HEK293 (cell line): Measurements from ENCODE around the gene DNM1L.

Experiments
- CTCF ChIA-PET: fragments of 350-600 bp; formaldehyde crosslinking; extraction: SDS; loops from one replicate; lab custom pipeline; 2021; ENCODE audit warnings: antibody characterized with exemption; lab: Yijun Ruan, JAX
- POLR2A ChIA-PET: fragments of 300-600 bp; formaldehyde crosslinking; extraction: SDS; loops from one replicate; lab custom pipeline; 2020; ENCODE audit warnings: antibody characterized with exemption, inconsistent platforms; lab: Yijun Ruan, JAX
- H3K27ac ChIP-seq: fragments of 200-500 bp; sonication (Bioruptor generic); 2 replicates; pipeline ENCODE4 v1.5.1; 2014; ENCODE audit warnings: low read depth, low read length, control low read depth, inconsistent platforms; ENCODE audit errors: extremely low read depth
- H3K36me3 ChIP-seq, 2 experiments: fragments of 200-500 bp in 1 of 2; sonication (Bioruptor generic) in 1 of 2; 1 replicate in 1 of 2; 2 replicates in 1 of 2; pipeline ENCODE4 v1.5.1; 2014 to 2017; ENCODE audit warnings: inconsistent platforms in 2 of 2, low read length in 2 of 2; ENCODE audit not compliant: control insufficient read depth in 2 of 2, insufficient read depth in 1 of 2
- H3K4me1 ChIP-seq: fragments of 200-500 bp; sonication (Bioruptor generic); 2 replicates; pipeline ENCODE4 v1.5.1; 2014; ENCODE audit warnings: mild to moderate bottlenecking, low read length, inconsistent platforms; ENCODE audit not compliant: control insufficient read depth, insufficient read depth
- H3K4me3 ChIP-seq: 2 replicates; pipeline ENCODE4 v1.5.1; 2011; ENCODE audit warnings: low read depth, mild to moderate bottlenecking, control low read depth, low read length, moderate library complexity
- H3K9me3 ChIP-seq: fragments of 200-500 bp; sonication (Bioruptor generic); 2 replicates; pipeline ENCODE4 v1.5.1; 2014; ENCODE audit warnings: low read depth, low read length, inconsistent platforms; ENCODE audit not compliant: control insufficient read depth, insufficient read depth
- BCL11A ChIP-seq: fragments of 450-650 bp; formaldehyde crosslinking; IDR thresholded peaks from 2 replicates; pipeline ENCODE4 v1.5.1; 2016; ENCODE audit warnings: low read depth, missing biosample characterization, missing genetic modification characterization
- EGR2 ChIP-seq: fragments of 450-650 bp; formaldehyde crosslinking; IDR thresholded peaks from 2 replicates; pipeline ENCODE4 v1.5.1; 2016; ENCODE audit warnings: low read depth, missing biosample characterization, missing genetic modification characterization
- FEZF1 ChIP-seq: fragments of 450-650 bp; formaldehyde crosslinking; IDR thresholded peaks from 2 replicates; pipeline ENCODE4 v1.5.1; 2016; ENCODE audit warnings: missing biosample characterization, missing genetic modification characterization
- GLIS2 ChIP-seq: fragments of 450-650 bp; formaldehyde crosslinking; IDR thresholded peaks from 2 replicates; pipeline ENCODE4 v1.5.1; 2016; ENCODE audit warnings: missing biosample characterization, missing genetic modification characterization
- KLF10 ChIP-seq: fragments of 450-650 bp; IDR thresholded peaks from 2 replicates; pipeline ENCODE4 v1.5.1; 2018; ENCODE audit warnings: missing biosample characterization, mild to moderate bottlenecking, missing genetic modification characterization
- KLF9 ChIP-seq: fragments of 450-650 bp; formaldehyde crosslinking; IDR thresholded peaks from 2 replicates; pipeline ENCODE4 v1.5.1; 2016; ENCODE audit warnings: missing biosample characterization, missing genetic modification characterization, low read depth
- PRDM6 ChIP-seq: fragments of 450-650 bp; formaldehyde crosslinking; IDR thresholded peaks from 2 replicates; pipeline ENCODE4 v1.5.1; 2017; ENCODE audit warnings: missing biosample characterization, missing genetic modification characterization
- RBAK ChIP-seq: fragments of 450-650 bp; formaldehyde crosslinking; IDR thresholded peaks from 2 replicates; pipeline ENCODE4 v1.5.1; 2016; ENCODE audit warnings: missing biosample characterization, missing genetic modification characterization
- SCRT1 ChIP-seq: fragments of 450-650 bp; formaldehyde crosslinking; IDR thresholded peaks from 2 replicates; pipeline ENCODE4 v1.5.1; 2016; ENCODE audit warnings: missing biosample characterization, missing genetic modification characterization, borderline replicate concordance
- TCF7L2 ChIP-seq: IDR thresholded peaks from 2 replicates; pipeline ENCODE4 v1.6.1; 2011; ENCODE audit warnings: low read depth, mild to moderate bottlenecking, inconsistent platforms, low read length, moderate library complexity, borderline replicate concordance
- ZBTB1 ChIP-seq: fragments of 450-650 bp; formaldehyde crosslinking; IDR thresholded peaks from 2 replicates; pipeline ENCODE4 v1.5.1; 2016; ENCODE audit warnings: missing biosample characterization, missing genetic modification characterization
- ZBTB17 ChIP-seq: fragments of 450-650 bp; formaldehyde crosslinking; IDR thresholded peaks from 2 replicates; pipeline ENCODE4 v1.5.1; 2016; ENCODE audit warnings: missing biosample characterization, missing genetic modification characterization
- ZFP3 ChIP-seq: fragments of 450-650 bp; formaldehyde crosslinking; IDR thresholded peaks from 2 replicates; pipeline ENCODE4 v1.5.1; 2016; ENCODE audit warnings: low read depth, missing biosample characterization, missing genetic modification characterization
- ZNF132 ChIP-seq: fragments of 450-650 bp; formaldehyde crosslinking; IDR thresholded peaks from 2 replicates; pipeline ENCODE4 v1.5.1; 2017; ENCODE audit warnings: missing biosample characterization, missing genetic modification characterization, borderline replicate concordance
- ZNF23 ChIP-seq: fragments of 450-650 bp; formaldehyde crosslinking; IDR thresholded peaks from 2 replicates; pipeline ENCODE4 v1.5.1; 2016; ENCODE audit warnings: missing biosample characterization, missing genetic modification characterization, borderline replicate concordance
- ZNF266 ChIP-seq: fragments of 450-650 bp; formaldehyde crosslinking; IDR thresholded peaks from 2 replicates; pipeline ENCODE4 v1.5.1; 2016; ENCODE audit warnings: missing biosample characterization, missing genetic modification characterization, low read depth
- ZNF341 ChIP-seq: fragments of 450-650 bp; formaldehyde crosslinking; IDR thresholded peaks from 2 replicates; pipeline ENCODE4; 2016; ENCODE audit warnings: low read depth, missing biosample characterization, missing genetic modification characterization
- ZNF426 ChIP-seq: fragments of 450-650 bp; formaldehyde crosslinking; IDR thresholded peaks from 2 replicates; pipeline ENCODE4 v1.5.1; 2017; ENCODE audit warnings: missing biosample characterization, missing genetic modification characterization, mild to moderate bottlenecking, inconsistent platforms, moderate library complexity
- ZNF548 ChIP-seq: fragments of 450-650 bp; formaldehyde crosslinking; IDR thresholded peaks from 2 replicates; pipeline ENCODE4 v1.5.1; 2016; ENCODE audit warnings: missing biosample characterization, missing genetic modification characterization
- ZNF571 ChIP-seq: fragments of 450-650 bp; formaldehyde crosslinking; IDR thresholded peaks from 2 replicates; pipeline ENCODE4 v1.5.0; 2017; ENCODE audit warnings: missing biosample characterization, missing genetic modification characterization
- ZNF600 ChIP-seq: fragments of 450-650 bp; formaldehyde crosslinking; IDR thresholded peaks from 2 replicates; pipeline ENCODE4 v1.5.1; 2016; ENCODE audit warnings: missing biosample characterization, missing genetic modification characterization
- ZNF624 ChIP-seq: fragments of 450-650 bp; formaldehyde crosslinking; IDR thresholded peaks from 2 replicates; pipeline ENCODE4 v1.5.1; 2017; ENCODE audit warnings: missing biosample characterization, missing genetic modification characterization
- ZNF629 ChIP-seq: fragments of 450-650 bp; formaldehyde crosslinking; IDR thresholded peaks from 2 replicates; pipeline ENCODE4 v1.5.1; 2017; ENCODE audit warnings: missing biosample characterization, missing genetic modification characterization
- ZNF670 ChIP-seq: fragments of 450-650 bp; formaldehyde crosslinking; IDR thresholded peaks from 2 replicates; pipeline ENCODE4 v1.5.1; 2016; ENCODE audit warnings: missing biosample characterization, missing genetic modification characterization, low read depth
- ZNF677 ChIP-seq: fragments of 450-650 bp; IDR thresholded peaks from 2 replicates; pipeline ENCODE4 v1.5.0; 2018; ENCODE audit warnings: missing biosample characterization, mild to moderate bottlenecking, missing genetic modification characterization, moderate library complexity
- ZNF785 ChIP-seq: fragments of 450-650 bp; formaldehyde crosslinking; IDR thresholded peaks from 2 replicates; pipeline ENCODE4 v1.5.1; 2016; ENCODE audit warnings: missing biosample characterization, missing genetic modification characterization
- ZNF843 ChIP-seq: fragments of 450-650 bp; formaldehyde crosslinking; IDR thresholded peaks from 2 replicates; pipeline ENCODE4 v1.5.1; 2016; ENCODE audit warnings: missing biosample characterization, missing genetic modification characterization
- ZSCAN23 ChIP-seq: fragments of 450-650 bp; formaldehyde crosslinking; IDR thresholded peaks from 2 replicates; pipeline ENCODE4 v1.5.1; 2016; ENCODE audit warnings: missing biosample characterization, missing genetic modification characterization
- ZSCAN30 ChIP-seq: fragments of 450-650 bp; IDR thresholded peaks from 2 replicates; pipeline ENCODE4 v1.5.1; 2018; ENCODE audit warnings: missing biosample characterization, mild to moderate bottlenecking, missing genetic modification characterization, moderate library complexity
- ZXDB ChIP-seq: fragments of 450-650 bp; formaldehyde crosslinking; IDR thresholded peaks from 2 replicates; pipeline ENCODE4 v1.5.1; 2016; ENCODE audit warnings: missing biosample characterization, missing genetic modification characterization
- TF ChIP-seq, protein P1 (sequence below): fragments of 450-650 bp; formaldehyde crosslinking; IDR thresholded peaks from 2 replicates; pipeline ENCODE4 v1.5.1; 2016; ENCODE audit warnings: missing biosample characterization, missing genetic modification characterization
- TF ChIP-seq, protein P2 (sequence below): fragments of 450-650 bp; formaldehyde crosslinking; IDR thresholded peaks from 2 replicates; pipeline ENCODE4 v1.5.1; 2016; ENCODE audit warnings: missing biosample characterization, missing genetic modification characterization
- TF ChIP-seq, protein P3 (sequence below): fragments of 450-650 bp; formaldehyde crosslinking; IDR thresholded peaks from 2 replicates; pipeline ENCODE4 v1.5.1; 2016; ENCODE audit warnings: missing biosample characterization, missing genetic modification characterization

DNM1L gene

DNA sequence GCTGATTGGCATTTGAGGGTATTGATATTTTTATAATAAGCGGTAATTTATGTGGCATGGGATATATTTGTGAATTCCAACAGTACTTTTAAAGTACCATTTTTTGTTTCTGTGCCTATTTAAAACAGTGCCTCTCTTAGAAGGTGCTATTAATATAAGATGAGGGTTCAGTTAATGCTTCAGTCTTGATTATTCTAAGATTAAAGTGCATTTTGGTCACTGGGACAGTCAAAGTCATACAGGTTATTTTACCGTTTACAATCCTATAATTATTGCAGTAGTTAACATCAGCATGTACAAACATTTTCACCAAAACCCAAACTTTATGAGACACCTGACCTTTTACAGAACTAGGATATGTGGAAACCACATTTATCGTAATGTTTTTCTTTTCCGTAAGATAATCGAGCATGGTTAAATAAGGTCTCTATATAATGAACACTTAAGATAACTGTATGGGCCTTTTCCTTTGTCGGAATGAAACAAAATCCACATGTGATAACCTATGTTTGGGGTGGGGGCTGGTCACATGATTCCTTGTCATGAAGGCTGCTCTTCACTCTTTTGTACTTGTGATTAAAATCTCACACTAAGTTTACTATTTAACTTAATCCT, 37.7 kb upstream of the DNM1L start:
- POLR2A ChIA-PET, result no interaction called here
- CTCF ChIA-PET, result interaction anchor here (0.6 kb wide), 1 partner anchor 277 kb away, joined by 3 read pairs; no protein-coding TSS in a partner anchor

GRCh38 chr12:32644431-32644830, 34.7 kb upstream of the DNM1L start:
- ChIA-PET CTCF (interaction anchor here (1.2 kb wide), 1 partner anchor 188 kb away, joined by 4 read pairs; no protein-coding TSS in a partner anchor), POLR2A (no interaction called here)
- TF ChIP-seq ZSCAN23 (tag by site-specific recombination), result no peak
- no peak for TF ChIP-seq ZNF677 (tag by site-specific recombination)
- TF ChIP-seq, protein P1, sequence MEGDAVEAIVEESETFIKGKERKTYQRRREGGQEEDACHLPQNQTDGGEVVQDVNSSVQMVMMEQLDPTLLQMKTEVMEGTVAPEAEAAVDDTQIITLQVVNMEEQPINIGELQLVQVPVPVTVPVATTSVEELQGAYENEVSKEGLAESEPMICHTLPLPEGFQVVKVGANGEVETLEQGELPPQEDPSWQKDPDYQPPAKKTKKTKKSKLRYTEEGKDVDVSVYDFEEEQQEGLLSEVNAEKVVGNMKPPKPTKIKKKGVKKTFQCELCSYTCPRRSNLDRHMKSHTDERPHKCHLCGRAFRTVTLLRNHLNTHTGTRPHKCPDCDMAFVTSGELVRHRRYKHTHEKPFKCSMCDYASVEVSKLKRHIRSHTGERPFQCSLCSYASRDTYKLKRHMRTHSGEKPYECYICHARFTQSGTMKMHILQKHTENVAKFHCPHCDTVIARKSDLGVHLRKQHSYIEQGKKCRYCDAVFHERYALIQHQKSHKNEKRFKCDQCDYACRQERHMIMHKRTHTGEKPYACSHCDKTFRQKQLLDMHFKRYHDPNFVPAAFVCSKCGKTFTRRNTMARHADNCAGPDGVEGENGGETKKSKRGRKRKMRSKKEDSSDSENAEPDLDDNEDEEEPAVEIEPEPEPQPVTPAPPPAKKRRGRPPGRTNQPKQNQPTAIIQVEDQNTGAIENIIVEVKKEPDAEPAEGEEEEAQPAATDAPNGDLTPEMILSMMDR (tag by site-specific recombination), result no peak
- TF ChIP-seq ZNF670 (tag by site-specific recombination), result no peak
- TF ChIP-seq ZNF132, result no peak
- TF ChIP-seq ZNF548, result no peak
- no peak for TF ChIP-seq ZNF23 (tag by site-specific recombination)
- TF ChIP-seq ZNF266 (tag by site-specific recombination), result no peak
- TF ChIP-seq ZNF785 (tag by site-specific recombination), result no peak
- TF ChIP-seq KLF10 (tag by site-specific recombination), result no peak
- Histone ChIP-seq H3K4me1 (peaks cover 4% of the 10 kb centered on the region; the same call in 1 of the 2 replicates), H3K4me3 (no peak overlapping the region), H3K9me3 (no peaks in the 10 kb centered on the region), H3K27ac (no peak overlapping the region), H3K36me3 (peaks cover 0 to 9% of the 10 kb centered on the region in 2 experiments; a peak in 1 of 3 replicates)

More for the DNA sequence above, 37.7 kb upstream of the DNM1L start:
- Histone ChIP-seq H3K27ac (no peak overlapping the region), H3K9me3 (no peaks in the 10 kb centered on the region)
- TF ChIP-seq EGR2 (tag by site-specific recombination) (no peak), KLF9 (tag by site-specific recombination) (no peak), ZNF600 (tag by site-specific recombination) (no peak), ZFP3 (no peak), ZNF629 (tag by site-specific recombination) (no peak), GLIS2 (tag by site-specific recombination) (no peak), ZXDB (tag by site-specific recombination) (peak; percentile 43; the same call in 1 of the 2 replicates), RBAK (no peak), FEZF1 (tag by site-specific recombination) (peak; percentile 55; the same call in 1 of the 2 replicates), ZBTB17 (tag by site-specific recombination) (no peak), ZNF426 (tag by site-specific recombination) (no peak), ZNF624 (tag by site-specific recombination) (no peak), ZNF341 (tag by site-specific recombination) (no peak), ZBTB1 (tag by site-specific recombination) (no peak), ZNF843 (tag by site-specific recombination) (peak; percentile 68), BCL11A (no peak), PRDM6 (peak; percentile 70), ZSCAN30 (tag by site-specific recombination) (no peak), ZNF571 (tag by site-specific recombination) (no peak), SCRT1 (tag by site-specific recombination) (0 out of 2 replicates have a peak, but pooled peaks have one; percentile 27), TCF7L2 (peak; percentile 82)
- TF ChIP-seq, protein P2, sequence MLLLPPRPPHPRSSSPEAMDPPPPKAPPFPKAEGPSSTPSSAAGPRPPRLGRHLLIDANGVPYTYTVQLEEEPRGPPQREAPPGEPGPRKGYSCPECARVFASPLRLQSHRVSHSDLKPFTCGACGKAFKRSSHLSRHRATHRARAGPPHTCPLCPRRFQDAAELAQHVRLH (tag by site-specific recombination), result no peak
- TF ChIP-seq, protein P3, sequence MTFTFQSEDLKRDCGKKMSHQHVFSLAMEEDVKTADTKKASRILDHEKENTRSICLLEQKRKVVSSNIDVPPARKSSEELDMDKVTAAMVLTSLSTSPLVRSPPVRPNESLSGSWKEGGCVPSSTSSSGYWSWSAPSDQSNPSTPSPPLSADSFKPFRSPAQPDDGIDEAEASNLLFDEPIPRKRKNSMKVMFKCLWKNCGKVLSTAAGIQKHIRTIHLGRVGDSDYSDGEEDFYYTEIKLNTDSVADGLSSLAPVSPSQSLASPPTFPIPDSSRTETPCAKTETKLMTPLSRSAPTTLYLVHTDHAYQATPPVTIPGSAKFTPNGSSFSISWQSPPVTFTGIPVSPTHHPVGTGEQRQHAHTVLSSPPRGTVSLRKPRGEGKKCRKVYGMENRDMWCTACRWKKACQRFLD (tag by site-specific recombination), result no peak
- TF ChIP-seq, all 188 proteins: peak for 6
- Histone ChIP-seq H3K4me1 (peaks cover 4% of the 10 kb centered on the region; the same call in 1 of the 2 replicates), H3K36me3 (peaks cover 0 to 12% of the 10 kb centered on the region in 2 experiments; a peak in 2 of 3 replicates), H3K4me3 (no peak overlapping the region)
